Panc1 (cell line): Measurements from ENCODE around the gene NR6A1.

ENCODE experiments used
- POLR2AphosphoS5 ChIP-seq: IDR thresholded peaks from 2 replicates; pipeline ENCODE4 v1.6.1; 2012; ENCODE audit warnings: mild to moderate bottlenecking, low read depth, low read length, moderate library complexity
- REST ChIP-seq, 2 experiments: IDR thresholded peaks; 2 replicates each; pipeline ENCODE4 v1.6.1; 2011 to 2012; ENCODE audit warnings: low read depth in 2 of 2, control low read depth in 1 of 2, low read length in 1 of 2, mild to moderate bottlenecking in 1 of 2, moderate library complexity in 1 of 2; ENCODE audit not compliant: insufficient read depth in 1 of 2
- SIN3A ChIP-seq: IDR thresholded peaks from 2 replicates; pipeline ENCODE4 v1.6.1; 2012; ENCODE audit warnings: low read depth, mild to moderate bottlenecking, low read length, moderate library complexity, borderline replicate concordance; ENCODE audit not compliant: insufficient read depth
- TCF7L2 ChIP-seq: IDR thresholded peaks from 2 replicates; pipeline ENCODE4 v1.6.1; 2011; ENCODE audit warnings: mild to moderate bottlenecking, low read depth, low read length, inconsistent platforms
- TF ChIP-seq, protein P1 (sequence below): fragments of 450-650 bp; IDR thresholded peaks from 2 replicates; pipeline ENCODE4 v1.5.1; 2017; ENCODE audit warnings: mild to moderate bottlenecking

- TF ChIP-seq, protein P1, sequence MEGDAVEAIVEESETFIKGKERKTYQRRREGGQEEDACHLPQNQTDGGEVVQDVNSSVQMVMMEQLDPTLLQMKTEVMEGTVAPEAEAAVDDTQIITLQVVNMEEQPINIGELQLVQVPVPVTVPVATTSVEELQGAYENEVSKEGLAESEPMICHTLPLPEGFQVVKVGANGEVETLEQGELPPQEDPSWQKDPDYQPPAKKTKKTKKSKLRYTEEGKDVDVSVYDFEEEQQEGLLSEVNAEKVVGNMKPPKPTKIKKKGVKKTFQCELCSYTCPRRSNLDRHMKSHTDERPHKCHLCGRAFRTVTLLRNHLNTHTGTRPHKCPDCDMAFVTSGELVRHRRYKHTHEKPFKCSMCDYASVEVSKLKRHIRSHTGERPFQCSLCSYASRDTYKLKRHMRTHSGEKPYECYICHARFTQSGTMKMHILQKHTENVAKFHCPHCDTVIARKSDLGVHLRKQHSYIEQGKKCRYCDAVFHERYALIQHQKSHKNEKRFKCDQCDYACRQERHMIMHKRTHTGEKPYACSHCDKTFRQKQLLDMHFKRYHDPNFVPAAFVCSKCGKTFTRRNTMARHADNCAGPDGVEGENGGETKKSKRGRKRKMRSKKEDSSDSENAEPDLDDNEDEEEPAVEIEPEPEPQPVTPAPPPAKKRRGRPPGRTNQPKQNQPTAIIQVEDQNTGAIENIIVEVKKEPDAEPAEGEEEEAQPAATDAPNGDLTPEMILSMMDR: no peak
- TF ChIP-seq REST (IDR thresholded peaks at IDR 0.05; ENCODE audit: insufficient read depth in 1 of 2, low read depth in 2 of 2, low read length in 1 of 2): no peak
- no peak for TF ChIP-seq SIN3A
- no peak for TF ChIP-seq POLR2AphosphoS5
- no peak for TF ChIP-seq TCF7L2
Measured at GRCh38 chr9:124485936-124486335, 285.2 kb downstream of the NR6A1 start.
